ENCODE measurements around the gene ALLC. TPM values are rescaled to one million over a fixed set of nuclear protein-coding genes. Genes with fewer than 3 reads are reported as not detected.

ALLC gene
- total RNA-seq, 4 donors from 2014 or later = not detected

- in situ Hi-C loops (cut with MboI; ENCODE audit: low sequenced_read_pairs in 4 of 4) = no loop called here
These were observed 12.4 kb downstream of the ALLC start for GRCh38 chr2:3670376-3670775.

GRCh38 chr2:3670941-3671340, 12.9 kb downstream of the ALLC start:
- Histone ChIP-seq H3K4me3 (no peak overlapping the region), H3K4me1 (no peaks in the 10 kb centered on the region), H3K27ac (no peak overlapping the region), H3K27me3 (no peaks in the 10 kb centered on the region), H3K9me3 (no peaks in the 10 kb centered on the region), H3K36me3 (no peaks in the 10 kb centered on the region)
- no peak for ATAC-seq
- in situ Hi-C loops (cut with MboI; ENCODE audit: low sequenced_read_pairs in 4 of 4) (no loop called here), intact Hi-C loops (cut with DNase I; ENCODE audit: low total_unique reads) (no loop called here)
- TF ChIP-seq, protein P1, sequence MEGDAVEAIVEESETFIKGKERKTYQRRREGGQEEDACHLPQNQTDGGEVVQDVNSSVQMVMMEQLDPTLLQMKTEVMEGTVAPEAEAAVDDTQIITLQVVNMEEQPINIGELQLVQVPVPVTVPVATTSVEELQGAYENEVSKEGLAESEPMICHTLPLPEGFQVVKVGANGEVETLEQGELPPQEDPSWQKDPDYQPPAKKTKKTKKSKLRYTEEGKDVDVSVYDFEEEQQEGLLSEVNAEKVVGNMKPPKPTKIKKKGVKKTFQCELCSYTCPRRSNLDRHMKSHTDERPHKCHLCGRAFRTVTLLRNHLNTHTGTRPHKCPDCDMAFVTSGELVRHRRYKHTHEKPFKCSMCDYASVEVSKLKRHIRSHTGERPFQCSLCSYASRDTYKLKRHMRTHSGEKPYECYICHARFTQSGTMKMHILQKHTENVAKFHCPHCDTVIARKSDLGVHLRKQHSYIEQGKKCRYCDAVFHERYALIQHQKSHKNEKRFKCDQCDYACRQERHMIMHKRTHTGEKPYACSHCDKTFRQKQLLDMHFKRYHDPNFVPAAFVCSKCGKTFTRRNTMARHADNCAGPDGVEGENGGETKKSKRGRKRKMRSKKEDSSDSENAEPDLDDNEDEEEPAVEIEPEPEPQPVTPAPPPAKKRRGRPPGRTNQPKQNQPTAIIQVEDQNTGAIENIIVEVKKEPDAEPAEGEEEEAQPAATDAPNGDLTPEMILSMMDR (IDR thresholded peaks at IDR 0.05 in 4 of 5, conservative IDR thresholded peaks at IDR 0.05 in 1 of 5) = no peak
- no peak for TF ChIP-seq POLR2A (IDR thresholded peaks at IDR 0.05)
- DNase-seq = no peak

More at GRCh38 chr2:3670376-3670775, 12.4 kb downstream of the ALLC start:
- Histone ChIP-seq H3K9me3 (no peaks in the 10 kb centered on the region), H3K27ac (no peak overlapping the region), H3K4me3 (no peak overlapping the region), H3K36me3 (no peaks in the 10 kb centered on the region), H3K4me1 (no peaks in the 10 kb centered on the region), H3K27me3 (no peaks in the 10 kb centered on the region)
- DNase-seq (no peak), ATAC-seq (no peak)
- TF ChIP-seq, protein P1 (IDR thresholded peaks at IDR 0.05 in 4 of 5, conservative IDR thresholded peaks at IDR 0.05 in 1 of 5) = no peak
- no peak for TF ChIP-seq POLR2A (IDR thresholded peaks at IDR 0.05)
- intact Hi-C loops (cut with DNase I; ENCODE audit: low total_unique reads) = no loop called here

DNA sequence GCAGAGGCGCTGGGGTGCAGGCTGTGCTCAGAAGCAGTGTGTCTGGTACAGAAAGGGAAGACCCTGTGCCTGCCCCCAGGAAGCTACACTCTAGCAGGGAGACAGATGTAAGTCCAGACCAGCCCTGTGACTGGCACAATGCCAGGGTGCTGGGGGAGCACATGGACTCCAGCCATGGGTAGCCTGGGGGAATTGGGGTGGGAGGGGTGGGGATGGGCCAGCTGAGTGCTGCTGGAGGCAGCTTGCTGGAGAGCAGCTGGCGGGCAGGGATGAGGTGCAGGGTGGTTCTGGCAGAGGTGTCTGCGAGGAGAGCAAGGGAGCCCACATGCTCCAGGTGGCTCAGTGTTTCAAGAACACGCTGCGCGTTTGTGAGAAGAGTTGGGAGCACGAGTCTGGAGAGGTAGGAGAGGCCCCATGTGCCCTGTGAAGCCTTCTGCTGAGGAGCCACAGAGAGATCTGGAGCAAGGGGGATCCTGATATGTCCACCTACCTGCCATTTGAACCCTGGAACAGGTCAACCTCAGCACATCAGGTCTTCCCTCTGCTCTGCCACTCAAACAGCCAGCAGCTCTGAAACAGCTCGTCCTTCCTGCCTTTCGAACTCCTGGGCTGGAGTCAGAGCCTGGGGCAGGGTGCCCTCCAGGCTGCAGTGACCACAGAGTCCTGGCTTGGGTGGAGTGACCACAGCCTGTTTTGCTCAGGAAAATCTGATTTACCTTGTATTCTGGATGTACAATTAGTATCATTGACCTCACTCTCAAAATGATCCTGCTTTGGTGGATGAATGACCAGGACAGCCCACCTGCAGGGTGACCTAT, 15.1 kb downstream of the ALLC start:
- H3K4me1 ChIP-seq = no peaks in the 10 kb centered on the region
- H3K9me3 ChIP-seq = no peaks in the 10 kb centered on the region
- H3K36me3 ChIP-seq = no peaks in the 10 kb centered on the region
- no peak for DNase-seq
- ATAC-seq = no peak
- no peaks in the 10 kb centered on the region for H3K27me3 ChIP-seq
- in situ Hi-C loops (cut with MboI; ENCODE audit: low sequenced_read_pairs in 4 of 4) (no loop called here), intact Hi-C loops (cut with DNase I; ENCODE audit: low total_unique reads) (no loop called here)
- no peak overlapping the region for H3K27ac ChIP-seq
- H3K4me3 ChIP-seq = no peak overlapping the region
- TF ChIP-seq, protein P1 (IDR thresholded peaks at IDR 0.05 in 4 of 5, conservative IDR thresholded peaks at IDR 0.05 in 1 of 5) = no peak
- TF ChIP-seq POLR2A (IDR thresholded peaks at IDR 0.05) = no peak

- Histone ChIP-seq H3K4me3 (no peak overlapping the region), H3K4me1 (no peaks in the 10 kb centered on the region), H3K27ac (no peak overlapping the region), H3K27me3 (no peaks in the 10 kb centered on the region), H3K9me3 (no peaks in the 10 kb centered on the region), H3K36me3 (no peaks in the 10 kb centered on the region)
- ATAC-seq (no peak), DNase-seq (no peak)
- no peak for TF ChIP-seq POLR2A (IDR thresholded peaks at IDR 0.05)
- TF ChIP-seq, protein P1 (IDR thresholded peaks at IDR 0.05 in 4 of 5, conservative IDR thresholded peaks at IDR 0.05 in 1 of 5) = no peak
- in situ Hi-C loops (cut with MboI; ENCODE audit: low sequenced_read_pairs in 4 of 4) = no loop called here
- intact Hi-C loops (cut with DNase I; ENCODE audit: low total_unique reads) = no loop called here
These were observed 16.3 kb downstream of the ALLC start for GRCh38 chr2:3674066-3674845.

Measured in gastrocnemius medialis (tissue), 4 donors.